ENCODE measurements around the gene RAB40C. TPM values are rescaled to one million over a fixed set of nuclear protein-coding genes. Genes with fewer than 3 reads are reported as not detected.
A peak's percentile ranks its signal among the peaks of the same experiment; 100 is the strongest.

Gene RAB40C
- total and polyA plus RNA-seq, 12 donors, result 9.1 to 32.0 (median 12.3) TPM

GRCh38 chr16:632486-633335 is 42.8 kb downstream of the RAB40C start:
- TF ChIP-seq, protein P1, sequence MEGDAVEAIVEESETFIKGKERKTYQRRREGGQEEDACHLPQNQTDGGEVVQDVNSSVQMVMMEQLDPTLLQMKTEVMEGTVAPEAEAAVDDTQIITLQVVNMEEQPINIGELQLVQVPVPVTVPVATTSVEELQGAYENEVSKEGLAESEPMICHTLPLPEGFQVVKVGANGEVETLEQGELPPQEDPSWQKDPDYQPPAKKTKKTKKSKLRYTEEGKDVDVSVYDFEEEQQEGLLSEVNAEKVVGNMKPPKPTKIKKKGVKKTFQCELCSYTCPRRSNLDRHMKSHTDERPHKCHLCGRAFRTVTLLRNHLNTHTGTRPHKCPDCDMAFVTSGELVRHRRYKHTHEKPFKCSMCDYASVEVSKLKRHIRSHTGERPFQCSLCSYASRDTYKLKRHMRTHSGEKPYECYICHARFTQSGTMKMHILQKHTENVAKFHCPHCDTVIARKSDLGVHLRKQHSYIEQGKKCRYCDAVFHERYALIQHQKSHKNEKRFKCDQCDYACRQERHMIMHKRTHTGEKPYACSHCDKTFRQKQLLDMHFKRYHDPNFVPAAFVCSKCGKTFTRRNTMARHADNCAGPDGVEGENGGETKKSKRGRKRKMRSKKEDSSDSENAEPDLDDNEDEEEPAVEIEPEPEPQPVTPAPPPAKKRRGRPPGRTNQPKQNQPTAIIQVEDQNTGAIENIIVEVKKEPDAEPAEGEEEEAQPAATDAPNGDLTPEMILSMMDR (IDR thresholded peaks at IDR 0.05), result no peak
- no peak for ATAC-seq
- H3K9me3 ChIP-seq, result no peaks in the 10 kb centered on the region
- no peak overlapping the region for H3K4me3 ChIP-seq
- no peaks in the 10 kb centered on the region for H3K27me3 ChIP-seq
- WGBS, 2 donors, result 94 to 96% methylated on average over 67 of the region's 67 CpGs
- H3K27ac ChIP-seq, result no peak overlapping the region
- intact Hi-C loops (cut with DNase I), result loop anchor here in 1 of 10 donors (5.0 kb wide), 1 partner anchor 40 kb away; the partner anchor contains the start of gene RAB40C
- peaks cover 24 to 46% (median 41%) of the 10 kb centered on the region in 9 donors for H3K4me1 ChIP-seq
- no peak for DNase-seq
- peaks cover 0 to 35% (median 6%) of the 10 kb centered on the region in 9 donors for H3K36me3 ChIP-seq

GRCh38 chr16:633336-634050 is 43.6 kb downstream of the RAB40C start:
- ATAC-seq (no peak), DNase-seq (no peak)
- Histone ChIP-seq H3K27ac (no peak overlapping the region), H3K9me3 (no peaks in the 10 kb centered on the region), H3K36me3 (peaks cover 0 to 27% (median 0%) of the 10 kb centered on the region in 9 donors), H3K4me1 (peaks cover 24 to 52% (median 47%) of the 10 kb centered on the region in 9 donors), H3K4me3 (no peak overlapping the region), H3K27me3 (no peaks in the 10 kb centered on the region)
- TF ChIP-seq, protein P1 (IDR thresholded peaks at IDR 0.05), result no peak
- intact Hi-C loops (cut with DNase I), result loop anchor here in 1 of 10 donors (5.0 kb wide), 1 partner anchor 41 kb away; the partner anchor contains the start of gene RAB40C
- 97% methylated on average over 71 to 74 of the region's 74 CpGs for WGBS, 2 donors

DNA sequence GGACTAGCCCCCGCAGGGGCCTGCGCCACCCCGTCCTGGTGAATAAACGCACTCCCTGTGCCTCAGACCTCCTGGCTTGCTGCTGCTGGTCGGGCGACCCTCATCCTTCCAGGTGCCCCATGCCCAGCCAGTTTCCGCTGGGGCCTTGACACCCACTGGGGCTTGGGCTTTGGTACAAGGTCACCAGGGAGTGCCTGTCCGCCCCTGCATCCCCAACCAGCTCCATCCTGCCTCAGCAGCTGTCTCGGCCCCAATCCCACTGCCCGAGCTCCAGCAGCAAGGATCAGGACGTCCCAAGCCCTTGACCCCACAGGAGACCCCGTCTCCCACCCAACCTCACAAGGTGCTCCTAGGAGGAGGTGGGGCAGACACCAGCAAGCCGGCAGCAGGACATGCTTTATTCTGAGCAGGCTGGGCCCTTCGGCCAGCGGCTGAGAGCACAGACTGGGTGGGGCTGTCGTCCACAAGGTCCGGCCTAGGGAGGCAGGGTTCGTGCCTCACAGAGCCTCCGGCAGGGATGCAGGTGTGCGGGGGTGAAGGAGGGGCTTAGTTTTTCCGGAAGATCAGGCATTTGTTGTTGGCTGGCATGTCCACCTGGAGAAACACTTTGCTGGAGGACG is 44.3 kb downstream of the RAB40C start:
- ATAC-seq (no peak), DNase-seq (peak in 1 of 2 donors; percentile 17)
- H3K27ac ChIP-seq, result no peak overlapping the region
- H3K4me3 ChIP-seq, result no peak overlapping the region
- intact Hi-C loops (cut with DNase I), result loop anchor here in 1 of 10 donors (5.0 kb wide), 1 partner anchor 42 kb away; the partner anchor contains the start of gene RAB40C
- no peaks in the 10 kb centered on the region for H3K9me3 ChIP-seq
- TF ChIP-seq, protein P1 (IDR thresholded peaks at IDR 0.05), result no peak
- peaks cover 0 to 21% (median 0%) of the 10 kb centered on the region in 9 donors for H3K36me3 ChIP-seq
- H3K4me1 ChIP-seq, result peaks cover 24 to 55% (median 47%) of the 10 kb centered on the region in 9 donors
- no peaks in the 10 kb centered on the region for H3K27me3 ChIP-seq
- 92 to 95% methylated on average over 21 to 22 of the region's 22 CpGs for WGBS, 2 donors

- H3K9me3 ChIP-seq, result no peaks in the 10 kb centered on the region
- peak overlapping the region in 9 of 10 donors; percentile 70 to 93 (median 87) for H3K4me3 ChIP-seq
- H3K36me3 ChIP-seq, result peaks cover 0 to 21% (median 0%) of the 10 kb centered on the region in 9 donors
- no peaks in the 10 kb centered on the region for H3K27me3 ChIP-seq
- peaks cover 20 to 46% (median 39%) of the 10 kb centered on the region in 9 donors for H3K4me1 ChIP-seq
- WGBS, 2 donors, result 91 to 94% methylated on average over 7 of the region's 7 CpGs
- TF ChIP-seq, protein P1 (IDR thresholded peaks at IDR 0.05), result no peak
- H3K27ac ChIP-seq, result no peak overlapping the region
- intact Hi-C loops (cut with DNase I), result loop anchor here in 2 of 10 donors (5.0 kb wide), 1 partner anchor 43 kb away; the partner anchor contains the start of gene RAB40C (in 2 of the 2)
- DNase-seq (peak; percentile 6 to 23), ATAC-seq (no peak)
Observed at GRCh38 chr16:634996-635395, 45.1 kb downstream of the RAB40C start.
